ENCODE results near the gene SRGAP2B. TPM values are rescaled to one million over a fixed set of nuclear protein-coding genes. Genes with fewer than 3 reads are reported as not detected.
A peak's percentile ranks its signal among the peaks of the same experiment; 100 is the strongest.
"Not testable (repeated sequence)": the region's sequence is repeated elsewhere in the genome, so short reads cannot be mapped to it uniquely, and the experiment has no call there.

The SRGAP2B gene
- polyA plus RNA-seq, 3 donors, result 5.8 to 25.5 (median 7.0) TPM

GRCh38 chr1:144893710-144894438, 201.3 kb downstream of the SRGAP2B start:
- H3K4me1 Mint-ChIP-seq; H3K27me3 Mint-ChIP-seq (ENCODE audit: low read depth in 3 of 3); H3K4me3 ChIP-seq (replicated peaks in 1 of 3; ENCODE audit: low read depth in 2 of 3, low read length in 3 of 3); H3K27ac Mint-ChIP-seq; H2AFZ ChIP-seq (ENCODE audit: insufficient read depth, low read depth, low read length, poor library complexity, severe bottlenecking); H3K36me3 ChIP-seq (replicated peaks in 1 of 2; ENCODE audit: control insufficient read depth in 1 of 2, insufficient read depth in 2 of 2, low read length in 2 of 2); DNase-seq; H3K9ac ChIP-seq (ENCODE audit: insufficient read depth, low read length, poor library complexity, severe bottlenecking); H4K20me1 ChIP-seq (ENCODE audit: insufficient read depth, low read length); H3K4me1 ChIP-seq (ENCODE audit: control insufficient read depth in 1 of 2, insufficient read depth in 2 of 2, low read length in 2 of 2); intact Hi-C loops (cut with micrococcal nuclease); H3K9me3 Mint-ChIP-seq; H3K79me2 ChIP-seq (ENCODE audit: insufficient read depth, low read length); H3K27me3 ChIP-seq (ENCODE audit: control insufficient read depth in 2 of 2, insufficient read depth in 2 of 2, low read length in 2 of 2); H3K4me2 ChIP-seq (replicated peaks; ENCODE audit: extremely low read depth, low read length, poor library complexity, severe bottlenecking); H3K4me3 Mint-ChIP-seq; H3K27ac ChIP-seq (ENCODE audit: low read depth in 1 of 2, low read length in 2 of 2); H3K9me3 ChIP-seq (replicated peaks in 1 of 2; ENCODE audit: control insufficient read depth in 1 of 2, insufficient read depth in 1 of 2, low read length in 2 of 2); H3K36me3 Mint-ChIP-seq: not testable (repeated sequence)
- WGBS (ENCODE audit: insufficient coverage), result 100% methylated on average over 3 of the region's 9 CpGs

GRCh38 chr1:144893062-144893461, 202.1 kb downstream of the SRGAP2B start:
- H3K27ac Mint-ChIP-seq; intact Hi-C loops (cut with micrococcal nuclease): not testable (repeated sequence)

GRCh38 chr1:144889450-144890115, 205.5 kb downstream of the SRGAP2B start:
- H3K27ac ChIP-seq (ENCODE audit: low read depth in 1 of 2, low read length in 2 of 2); H2AFZ ChIP-seq (ENCODE audit: insufficient read depth, low read depth, low read length, poor library complexity, severe bottlenecking); H3K4me1 ChIP-seq (ENCODE audit: control insufficient read depth in 1 of 2, insufficient read depth in 2 of 2, low read length in 2 of 2); H3K79me2 ChIP-seq (ENCODE audit: insufficient read depth, low read length); H3K27ac Mint-ChIP-seq; H3K36me3 Mint-ChIP-seq; H3K27me3 Mint-ChIP-seq (ENCODE audit: low read depth in 3 of 3); H3K27me3 ChIP-seq (ENCODE audit: control insufficient read depth in 2 of 2, insufficient read depth in 2 of 2, low read length in 2 of 2); H3K4me3 Mint-ChIP-seq; H4K20me1 ChIP-seq (ENCODE audit: insufficient read depth, low read length); H3K4me1 Mint-ChIP-seq; intact Hi-C loops (cut with micrococcal nuclease); H3K4me2 ChIP-seq (replicated peaks; ENCODE audit: extremely low read depth, low read length, poor library complexity, severe bottlenecking); H3K9me3 Mint-ChIP-seq; H3K9me3 ChIP-seq (replicated peaks in 1 of 2; ENCODE audit: control insufficient read depth in 1 of 2, insufficient read depth in 1 of 2, low read length in 2 of 2); DNase-seq; H3K4me3 ChIP-seq (replicated peaks in 1 of 3; ENCODE audit: low read depth in 2 of 3, low read length in 3 of 3); H3K9ac ChIP-seq (ENCODE audit: insufficient read depth, low read length, poor library complexity, severe bottlenecking); H3K36me3 ChIP-seq (replicated peaks in 1 of 2; ENCODE audit: control insufficient read depth in 1 of 2, insufficient read depth in 2 of 2, low read length in 2 of 2): not testable (repeated sequence)
- no CpG with 5 or more reads among the region's 3 CpGs for WGBS (ENCODE audit: insufficient coverage)

More at GRCh38 chr1:144893062-144893461, 202.1 kb downstream of the SRGAP2B start:
- not testable (repeated sequence) for H4K20me1 ChIP-seq (ENCODE audit: insufficient read depth, low read length); DNase-seq; H3K79me2 ChIP-seq (ENCODE audit: insufficient read depth, low read length); H3K4me2 ChIP-seq (replicated peaks; ENCODE audit: extremely low read depth, low read length, poor library complexity, severe bottlenecking); H3K36me3 Mint-ChIP-seq; H3K9me3 Mint-ChIP-seq; H3K36me3 ChIP-seq (replicated peaks in 1 of 2; ENCODE audit: control insufficient read depth in 1 of 2, insufficient read depth in 2 of 2, low read length in 2 of 2); H3K4me3 ChIP-seq (replicated peaks in 1 of 3; ENCODE audit: low read depth in 2 of 3, low read length in 3 of 3); H2AFZ ChIP-seq (ENCODE audit: insufficient read depth, low read depth, low read length, poor library complexity, severe bottlenecking); H3K9me3 ChIP-seq (replicated peaks in 1 of 2; ENCODE audit: control insufficient read depth in 1 of 2, insufficient read depth in 1 of 2, low read length in 2 of 2); H3K27me3 ChIP-seq (ENCODE audit: control insufficient read depth in 2 of 2, insufficient read depth in 2 of 2, low read length in 2 of 2); H3K4me1 ChIP-seq (ENCODE audit: control insufficient read depth in 1 of 2, insufficient read depth in 2 of 2, low read length in 2 of 2); H3K4me1 Mint-ChIP-seq; H3K4me3 Mint-ChIP-seq; H3K27ac ChIP-seq (ENCODE audit: low read depth in 1 of 2, low read length in 2 of 2); H3K9ac ChIP-seq (ENCODE audit: insufficient read depth, low read length, poor library complexity, severe bottlenecking); H3K27me3 Mint-ChIP-seq (ENCODE audit: low read depth in 3 of 3)
- no CpG with 5 or more reads among the region's 7 CpGs for WGBS (ENCODE audit: insufficient coverage)

- peak in 2 of 3 donors; percentile 0 to 9 for DNase-seq
- H3K36me3 Mint-ChIP-seq; H3K4me1 Mint-ChIP-seq; H3K27me3 ChIP-seq (ENCODE audit: control insufficient read depth in 2 of 2, insufficient read depth in 2 of 2, low read length in 2 of 2); intact Hi-C loops (cut with micrococcal nuclease); H3K9me3 Mint-ChIP-seq; H3K9me3 ChIP-seq (replicated peaks in 1 of 2; ENCODE audit: control insufficient read depth in 1 of 2, insufficient read depth in 1 of 2, low read length in 2 of 2); H3K27ac ChIP-seq (ENCODE audit: low read depth in 1 of 2, low read length in 2 of 2); H3K9ac ChIP-seq (ENCODE audit: insufficient read depth, low read length, poor library complexity, severe bottlenecking); H3K4me1 ChIP-seq (ENCODE audit: control insufficient read depth in 1 of 2, insufficient read depth in 2 of 2, low read length in 2 of 2); H3K27ac Mint-ChIP-seq; H3K79me2 ChIP-seq (ENCODE audit: insufficient read depth, low read length); H3K27me3 Mint-ChIP-seq (ENCODE audit: low read depth in 3 of 3); H4K20me1 ChIP-seq (ENCODE audit: insufficient read depth, low read length); H2AFZ ChIP-seq (ENCODE audit: insufficient read depth, low read depth, low read length, poor library complexity, severe bottlenecking); H3K36me3 ChIP-seq (replicated peaks in 1 of 2; ENCODE audit: control insufficient read depth in 1 of 2, insufficient read depth in 2 of 2, low read length in 2 of 2): not testable (repeated sequence)
- H3K4me3 ChIP-seq (replicated peaks in 1 of 3; ENCODE audit: low read depth in 2 of 3, low read length in 3 of 3), result peak overlapping the region; percentile 46 to 61 (median 46)
- peak overlapping the region; percentile 39 for H3K4me2 ChIP-seq (replicated peaks; ENCODE audit: extremely low read depth, low read length, poor library complexity, severe bottlenecking)
- H3K4me3 Mint-ChIP-seq, result peak overlapping the region; percentile 79 to 82
- WGBS (ENCODE audit: insufficient coverage), result under 1% methylated on average over 16 of the region's 47 CpGs
Observed at GRCh38 chr1:144883022-144883421, 212.1 kb downstream of the SRGAP2B start.

Measured in CD14-positive monocyte (primary cell).